HG02970 (cell line): ENCODE measurements around the gene GMEB2.
"Not testable (repeated sequence)": the region's sequence is repeated elsewhere in the genome, so short reads cannot be mapped to it uniquely, and the experiment has no call there.

Experiments
- ATAC-seq: cut with Tn5 transposase; IDR thresholded peaks from one replicate; pipeline ENCODE4 v1.9.1; 2021; ENCODE audit warnings: mild to moderate bottlenecking, moderate library complexity, moderate number of reproducible peaks; ENCODE audit not compliant: unreplicated experiment, low FRiP score

Gene GMEB2

DNA sequence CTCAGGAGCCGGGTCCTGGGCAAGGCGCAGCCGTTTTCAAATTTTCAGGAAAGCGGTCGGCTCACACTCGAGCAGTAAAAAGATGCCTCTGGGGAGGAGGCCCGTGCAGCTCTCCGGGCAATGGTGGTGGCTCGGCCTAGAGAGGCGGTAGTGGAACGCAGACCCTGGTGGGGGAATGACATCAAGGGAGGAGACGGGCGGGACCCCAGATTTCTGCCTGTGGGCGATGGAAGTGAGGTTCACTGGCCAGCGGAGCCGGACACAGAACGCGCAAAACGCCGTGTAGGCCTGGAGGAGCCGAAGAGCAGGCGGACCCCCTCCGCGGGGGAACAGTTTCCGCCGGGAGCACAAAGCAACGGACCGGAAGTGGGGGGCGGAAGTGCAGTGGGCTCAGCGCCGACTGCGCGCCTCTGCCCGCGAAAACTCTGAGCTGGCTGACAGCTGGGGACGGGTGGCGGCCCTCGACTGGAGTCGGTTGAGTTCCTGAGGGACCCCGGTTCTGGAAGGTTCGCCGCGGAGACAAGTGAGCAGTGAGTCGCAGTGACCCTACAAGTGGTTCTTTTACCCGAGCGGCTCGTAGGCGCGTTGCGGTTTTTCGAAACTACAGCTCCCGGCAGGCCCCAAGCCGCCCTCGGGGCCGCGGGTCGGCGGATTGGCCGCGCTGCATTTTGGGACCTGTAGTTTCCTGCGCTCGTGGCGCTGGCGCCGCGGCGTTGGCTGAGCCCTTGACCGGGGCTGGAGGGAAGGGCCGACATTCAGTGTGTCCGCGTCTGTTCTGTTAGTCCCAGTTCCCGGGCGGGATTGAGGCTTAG lies 31.2 kb upstream of the GMEB2 start, which contains the start of gene RTEL1:
Gene RTEL1 (plus strand): TSS at position 376 of the 812 bp plus-strand sequence. CDS start 1,091 bp downstream, outside the sequence.
- ATAC-seq, result peak; percentile 91

DNA sequence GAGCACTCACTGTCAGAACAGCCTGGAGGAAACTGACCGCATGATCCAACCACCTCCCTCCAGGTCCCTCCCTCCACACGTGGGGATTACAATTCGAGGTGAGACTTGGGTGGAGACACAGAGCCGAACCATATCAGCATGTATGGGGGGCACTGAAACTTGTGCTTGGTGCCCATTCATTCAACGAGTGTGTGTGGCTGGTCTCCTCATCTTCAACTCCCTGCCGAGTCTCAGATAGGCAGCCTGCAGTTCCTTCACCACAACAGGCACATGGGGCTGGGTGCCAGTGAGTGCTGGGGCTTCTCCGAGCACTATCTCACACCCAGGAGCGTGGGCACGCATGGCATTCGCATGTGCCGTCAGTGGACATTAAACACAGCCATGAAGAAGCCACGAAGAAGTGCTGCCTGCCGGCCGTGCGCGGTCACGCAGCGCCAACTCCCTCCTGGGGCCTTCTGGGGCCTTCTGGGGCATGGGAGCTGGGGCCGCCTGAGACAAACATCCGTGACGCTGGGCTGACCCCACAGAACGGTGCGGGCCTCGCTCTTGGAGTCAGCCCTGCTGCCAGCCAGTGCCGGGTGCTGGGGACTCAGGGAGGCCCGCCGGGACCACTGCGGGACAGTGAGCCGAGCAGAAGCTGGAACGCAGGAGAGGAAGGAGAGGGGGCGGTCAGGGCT lies 30.5 kb upstream of the GMEB2 start:
- no peak for ATAC-seq

- no peak for ATAC-seq
Measured at GRCh38 chr20:63656451-63656850, 29.6 kb upstream of the GMEB2 start.

GRCh38 chr20:63655249-63655648 lies 28.3 kb upstream of the GMEB2 start:
- ATAC-seq, result no peak

- ATAC-seq, result no peak
Measured at GRCh38 chr20:63653974-63654668, 27.2 kb upstream of the GMEB2 start.

DNA sequence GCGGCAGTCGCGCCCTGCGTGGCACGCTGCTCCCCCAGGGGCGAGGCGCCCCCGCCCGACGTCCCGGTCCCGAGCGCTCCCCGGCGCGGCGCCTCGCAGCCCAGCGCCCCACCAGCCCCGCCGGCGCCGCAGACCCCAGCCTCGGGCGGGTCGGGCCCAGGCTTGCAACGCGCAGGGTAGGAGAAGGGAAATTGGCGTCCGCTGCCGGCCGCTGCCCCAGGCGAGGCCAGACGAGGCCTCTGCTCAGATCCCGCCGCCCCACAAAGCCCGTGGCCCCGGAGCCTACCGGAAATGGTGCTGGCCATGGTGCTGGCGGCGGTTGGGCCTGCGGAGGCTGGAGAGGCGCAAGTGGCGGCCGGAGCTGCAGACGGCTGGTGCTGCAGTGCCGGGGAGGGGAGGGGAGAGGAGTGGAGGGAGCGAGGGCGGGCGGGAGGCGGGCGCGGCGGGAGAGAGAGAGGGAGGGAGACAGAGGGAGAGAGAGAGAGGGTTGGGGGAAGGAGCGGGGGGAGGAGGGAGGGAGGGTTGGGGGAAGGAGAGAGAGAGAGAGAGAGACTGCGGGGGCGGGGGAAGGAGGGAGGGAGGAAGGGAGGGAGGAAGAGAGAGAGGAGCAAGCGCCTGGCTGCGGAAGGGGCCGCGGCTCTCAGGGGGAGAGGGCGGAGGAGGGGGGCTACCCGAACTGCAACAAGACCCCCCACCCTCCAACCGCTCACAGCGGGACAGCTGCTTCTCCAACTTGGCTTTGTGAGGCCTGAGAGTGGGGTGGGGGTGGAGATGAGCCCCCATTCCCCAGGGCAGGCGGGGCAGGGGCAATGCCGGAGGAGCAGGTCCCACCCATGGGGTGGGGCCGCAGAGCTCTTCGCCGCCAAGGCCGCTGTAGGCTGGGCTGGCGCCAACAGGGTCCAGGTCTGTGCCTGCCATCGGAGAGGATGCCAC lies 26.4 kb upstream of the GMEB2 start, which contains the start of gene STMN3:
Gene STMN3 (minus strand): TSS at position 384 of the 933 bp plus-strand sequence. CDS start 79 bp downstream, at position 305.
- ATAC-seq, result no peak

GRCh38 chr20:63652192-63652980 lies 25.5 kb upstream of the GMEB2 start:
- ATAC-seq, result no peak

GRCh38 chr20:63651942-63652191 lies 25.0 kb upstream of the GMEB2 start:
- ATAC-seq, result no peak

DNA sequence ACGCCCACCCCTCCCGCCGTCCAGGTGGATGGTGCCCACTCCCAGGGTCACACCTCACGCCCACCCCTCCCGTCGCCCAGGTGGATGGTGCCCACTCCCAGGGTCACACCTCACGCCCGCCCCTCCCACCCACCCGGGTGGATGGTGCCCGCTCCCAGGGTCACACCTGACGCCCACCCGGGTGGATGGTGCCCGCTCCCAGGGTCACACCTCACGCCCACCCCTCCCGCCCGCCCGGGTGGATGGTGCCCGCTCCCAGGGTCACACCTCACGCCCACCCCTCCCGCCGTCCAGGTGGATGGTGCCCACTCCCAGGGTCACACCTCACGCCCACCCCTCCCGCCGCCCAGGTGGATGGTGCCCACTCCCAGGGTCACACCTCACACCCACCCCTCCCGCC lies 23.6 kb upstream of the GMEB2 start:
- ATAC-seq, result not testable (repeated sequence)

DNA sequence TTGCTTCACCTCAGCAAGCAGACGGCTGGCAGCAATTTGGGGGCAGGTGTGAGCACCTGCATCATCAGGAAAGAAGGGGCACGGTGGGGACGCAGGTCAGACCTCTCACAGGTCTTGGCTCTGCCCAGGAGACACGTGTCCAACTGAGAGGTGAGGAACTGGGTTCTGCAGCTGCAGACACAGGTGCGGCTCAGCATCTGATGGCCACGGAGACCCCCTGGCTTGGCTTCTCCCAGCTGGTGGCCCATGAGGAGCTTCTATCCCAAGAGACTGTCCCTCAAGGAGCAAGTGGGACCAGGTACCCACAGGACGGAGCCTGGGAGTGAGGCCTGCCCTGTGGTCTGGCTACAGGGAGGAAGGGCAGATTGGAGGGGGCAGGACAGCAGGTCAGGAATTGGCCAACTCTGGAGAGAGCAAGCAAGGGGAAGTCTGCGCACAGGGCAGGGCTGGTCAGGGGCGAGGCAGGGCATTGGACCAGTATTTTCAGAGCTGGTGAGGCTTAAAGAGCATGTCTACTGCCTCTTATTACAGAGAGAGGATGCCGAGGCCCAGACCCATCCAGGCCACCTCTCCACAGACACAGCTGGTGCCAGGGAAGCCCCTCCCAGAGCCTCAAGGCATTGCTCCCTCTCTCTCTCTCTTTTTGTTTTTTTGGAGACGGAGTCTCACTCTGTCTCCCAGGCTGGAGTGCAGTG lies 22.1 kb upstream of the GMEB2 start:
- ATAC-seq, result no peak

GRCh38 chr20:63648190-63648589 lies 21.3 kb upstream of the GMEB2 start:
- no peak for ATAC-seq

DNA sequence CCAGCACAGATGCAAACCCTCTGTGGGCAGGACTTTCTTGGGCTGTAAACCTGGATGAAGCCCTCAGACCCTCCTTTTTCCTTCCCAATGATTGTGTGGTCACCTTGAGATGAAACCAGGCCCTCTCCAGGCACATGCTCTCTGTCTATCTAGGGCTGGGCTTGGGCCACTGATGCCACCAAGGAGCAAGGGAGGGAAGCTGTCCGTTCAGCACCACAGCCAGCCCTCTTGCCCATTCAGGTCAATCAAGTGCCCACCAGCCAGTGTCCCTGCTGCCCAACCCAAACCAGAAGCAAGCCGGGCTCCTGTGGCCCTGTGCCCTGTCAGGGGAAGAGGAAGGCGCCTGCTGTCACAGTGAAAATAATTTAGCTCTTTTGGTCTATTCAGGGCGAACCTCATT lies 18.3 kb upstream of the GMEB2 start:
- no peak for ATAC-seq

GRCh38 chr20:63643946-63644345 lies 17.0 kb upstream of the GMEB2 start:
- no peak for ATAC-seq

DNA sequence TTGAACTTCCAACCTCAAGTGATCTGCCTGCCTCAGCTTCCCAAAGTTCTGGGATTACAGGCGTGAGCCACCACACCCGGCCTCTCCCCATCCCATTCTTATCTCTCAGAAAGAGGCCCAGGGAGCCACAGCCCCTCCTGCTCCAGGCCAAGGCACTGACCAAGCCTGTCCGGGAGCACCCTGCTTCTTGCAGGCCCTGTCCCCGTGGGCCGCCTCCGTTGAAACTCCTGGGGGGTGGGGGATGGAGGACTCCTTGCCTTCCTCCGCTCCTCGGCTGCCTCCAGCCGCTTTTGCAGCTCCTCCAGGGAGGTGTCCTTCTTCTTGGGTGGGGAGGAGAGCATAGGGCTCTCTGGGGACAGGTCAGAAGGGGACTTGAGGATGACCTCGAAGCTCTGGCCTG lies 16.6 kb upstream of the GMEB2 start:
- ATAC-seq, result no peak

GRCh38 chr20:63642527-63643247 lies 15.8 kb upstream of the GMEB2 start:
- ATAC-seq, result no peak

DNA sequence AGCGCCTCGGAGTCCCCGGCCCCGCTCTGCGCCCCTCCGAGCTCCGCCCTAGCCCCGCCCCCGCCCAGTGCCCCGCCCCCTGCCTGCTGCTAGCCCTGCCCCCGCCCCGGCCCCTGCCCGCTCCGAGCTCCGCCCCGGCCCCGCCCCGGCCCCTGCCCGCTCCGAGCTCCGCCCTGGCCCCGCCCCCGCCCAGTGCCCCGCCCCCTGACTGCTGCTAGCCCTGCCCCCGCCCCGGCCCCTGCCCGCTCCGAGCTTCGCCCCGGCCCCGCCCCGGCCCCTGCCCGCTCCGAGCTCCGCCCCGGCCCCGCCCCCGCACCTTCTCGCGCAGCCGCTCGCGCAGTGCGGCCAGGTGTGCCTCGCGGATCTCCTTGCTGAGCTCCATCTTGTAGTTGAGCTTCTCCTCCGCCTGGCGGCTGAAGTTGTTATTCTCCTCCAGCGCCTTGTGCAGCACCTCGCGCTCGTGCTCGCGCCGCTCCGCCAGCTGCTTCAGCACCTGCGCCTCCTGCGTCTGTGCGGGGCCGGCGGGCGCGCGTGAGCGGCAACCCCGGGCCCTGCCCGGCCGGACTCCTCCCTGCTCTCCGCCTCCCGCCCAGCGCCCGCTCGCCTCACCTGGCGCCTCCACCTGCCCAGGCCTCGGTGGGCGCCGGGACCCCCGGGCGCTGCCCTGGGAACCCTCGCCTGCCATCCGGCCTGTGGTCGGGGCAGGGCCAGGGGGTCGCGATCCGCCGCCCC lies 15.1 kb upstream of the GMEB2 start:
- peak; percentile 62 for ATAC-seq

DNA sequence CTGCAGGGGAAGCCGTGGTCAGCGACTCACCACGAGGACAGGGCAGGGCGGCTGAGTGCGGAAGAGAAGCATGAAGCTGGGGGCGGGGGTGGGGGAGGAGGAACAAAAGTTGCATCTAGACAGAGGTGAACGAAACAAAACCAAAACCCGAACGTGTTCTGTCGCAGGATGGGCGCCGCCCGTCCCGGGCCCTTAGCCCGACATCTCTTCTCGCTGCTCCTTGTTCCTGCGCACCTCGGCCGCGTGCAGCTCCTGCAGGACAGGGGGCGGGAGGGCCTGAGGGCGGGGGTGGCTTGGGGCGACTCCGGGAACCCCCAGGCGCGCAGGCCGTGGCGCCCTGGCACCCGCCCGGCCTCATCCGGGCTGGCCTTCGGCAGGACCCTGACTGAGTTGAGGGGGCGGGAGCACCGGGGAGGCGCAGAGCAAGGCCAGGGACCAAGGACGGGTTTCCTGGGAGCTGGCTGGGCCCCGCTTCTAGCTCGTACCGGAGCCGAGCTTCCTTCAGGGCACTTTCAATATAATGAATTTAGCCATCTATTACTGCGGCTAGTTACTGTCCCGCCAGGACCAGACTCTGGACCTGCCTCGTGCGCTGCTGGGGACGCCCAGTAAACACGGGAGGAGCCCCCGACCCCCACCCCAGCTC lies 14.4 kb upstream of the GMEB2 start:
- ATAC-seq, result no peak
